HepG2 (cell line): ENCODE results near the gene MEAF6. TPM values are rescaled to one million over a fixed set of nuclear protein-coding genes. Genes with fewer than 3 reads are reported as not detected.

Experiments
- ARNTL ChIP-seq: sonication (generic); formaldehyde crosslinking; IDR thresholded peaks from 2 replicates; pipeline ENCODE4 v1.4.0; 2020; ENCODE audit warnings: mild to moderate bottlenecking, missing genetic modification reagents
- ATF3 ChIP-seq: sonication (generic); formaldehyde crosslinking; IDR thresholded peaks from 2 replicates; pipeline ENCODE4 v1.4.0; 2020; ENCODE audit warnings: missing genetic modification reagents
- ELF3 ChIP-seq: IDR thresholded peaks from 2 replicates; pipeline ENCODE4 v1.6.1; 2016; ENCODE audit warnings: missing genetic modification reagents, missing compliant biosample characterization
- MAZ ChIP-seq, 2 experiments: sonication (generic) in 1 of 2; formaldehyde crosslinking in 1 of 2; IDR thresholded peaks; 2 replicates each; pipeline versions ENCODE4 v1.5.0 to v1.6.1; 2012 to 2020; ENCODE audit warnings: low read depth in 2 of 2, mild to moderate bottlenecking in 2 of 2, borderline replicate concordance in 1 of 2, improper control_type of control experiment in 1 of 2, low read length in 1 of 2, missing genetic modification reagents in 1 of 2, moderate library complexity in 1 of 2
- SALL1 ChIP-seq: sonication (generic); formaldehyde crosslinking; IDR thresholded peaks from 2 replicates; pipeline ENCODE4 v1.8.0; 2022; ENCODE audit warnings: mild to moderate bottlenecking, missing genetic modification reagents
- SOX6 ChIP-seq, 2 experiments: fragments of 450-650 bp in 1 of 2; sonication (generic) in 1 of 2; formaldehyde crosslinking in 1 of 2; IDR thresholded peaks; 2 replicates each; pipeline versions ENCODE4 v1.4.0 to v1.6.1; 2017 to 2020; ENCODE audit warnings: antibody characterized with exemption in 1 of 2, mild to moderate bottlenecking in 1 of 2, missing genetic modification reagents in 1 of 2
- ZNF124 ChIP-seq: sonication (generic); formaldehyde crosslinking; IDR thresholded peaks from 2 replicates; pipeline ENCODE4 v1.4.0; 2020; ENCODE audit warnings: missing genetic modification reagents
- ZNF296 ChIP-seq: sonication (generic); formaldehyde crosslinking; conservative IDR thresholded peaks from 2 replicates; pipeline ENCODE4 v1.5.0; 2020; ENCODE audit warnings: mild to moderate bottlenecking, missing genetic modification reagents
- ZNF335 ChIP-seq: sonication (generic); formaldehyde crosslinking; IDR thresholded peaks from 2 replicates; pipeline ENCODE4 v1.4.0; 2020; ENCODE audit warnings: missing genetic modification reagents
- ZNF350 ChIP-seq: sonication (generic); formaldehyde crosslinking; IDR thresholded peaks from 2 replicates; pipeline ENCODE4 v1.4.0; 2020; ENCODE audit warnings: mild to moderate bottlenecking, low read depth, missing genetic modification reagents, borderline replicate concordance
- ZNF501 ChIP-seq: sonication (generic); formaldehyde crosslinking; IDR thresholded peaks from 2 replicates; pipeline ENCODE4 v1.5.1; 2020; ENCODE audit warnings: mild to moderate bottlenecking, moderate library complexity, missing genetic modification reagents
- ZNF598 ChIP-seq: sonication (generic); formaldehyde crosslinking; IDR thresholded peaks from 2 replicates; pipeline ENCODE4 v1.5.1; 2020; ENCODE audit warnings: mild to moderate bottlenecking, missing genetic modification reagents, borderline replicate concordance
- ZSCAN9 ChIP-seq: IDR thresholded peaks from 2 replicates; pipeline ENCODE4 v1.6.1; 2016; ENCODE audit warnings: borderline replicate concordance
- polyA plus RNA-seq, 8 experiments: library from polyadenylated mRNA; depleted of rRNA in 3 of 8; stranded (reverse) in 7 of 8; unstranded in 1 of 8; fragments of >200 nt; fragmentation: Illumina TruSeq in 4 of 8; extraction: Trizol in 4 of 8; gene quantifications; 2 replicates each; pipeline versions ENCODE4 v1.2.1 to v1.2.3, GENCODE V29; 2011 to 2016; ENCODE audit warnings: low read depth in 4 of 8, missing spikeins in 1 of 8, mixed read lengths in 1 of 8; ENCODE audit not compliant: insufficient read depth in 1 of 8
- total RNA-seq, 5 experiments: library from RNA; depleted of rRNA; stranded (reverse); fragments of >200 nt; fragmentation: Illumina TruSeq; extraction: Trizol; gene quantifications; 2 replicates each; pipeline ENCODE4 v1.2.3, GENCODE V29; 2016; ENCODE audit warnings: low read depth in 1 of 5

MEAF6 gene
- total and polyA plus RNA-seq, 2 of the 13 experiments (the other 11 are each of a cell fraction or from before 2014, with no cell fraction given), result 29.5 to 45.6 TPM

- 0 out of 2 replicates have a peak, but pooled peaks have one; percentile 6 for TF ChIP-seq ZNF501 (CRISPR knock-in tag)
- peak; percentile 29; the same call in 1 of the 2 replicates for TF ChIP-seq ZNF598 (CRISPR knock-in tag)
- 0 out of 2 replicates have a peak, but pooled peaks have one; percentile 48 for TF ChIP-seq ZNF296
- TF ChIP-seq ARNTL (CRISPR knock-in tag), result peak; percentile 45; the same call in 1 of the 2 replicates
- TF ChIP-seq ZNF350 (CRISPR knock-in tag), result peak; percentile 45; the same call in 1 of the 2 replicates
- 0 out of 2 replicates have a peak, but pooled peaks have one; percentile 24 for TF ChIP-seq SALL1 (CRISPR knock-in tag)
- TF ChIP-seq ATF3, result peak; percentile 95
- TF ChIP-seq ELF3, result peak; percentile 64; the same call in 1 of the 2 replicates
- TF ChIP-seq ZNF335 (CRISPR knock-in tag), result no peak
- TF ChIP-seq ZSCAN9 (CRISPR knock-in tag), result no peak
- TF ChIP-seq SOX6 (IDR thresholded peaks at IDR 0.05), result no peak
- 0 out of 2 replicates have a peak, but pooled peaks have one; percentile 21 for TF ChIP-seq SOX6 (CRISPR knock-in tag; IDR thresholded peaks at IDR 0.05)
- no peak for TF ChIP-seq MAZ (IDR thresholded peaks at IDR 0.05; ENCODE audit: borderline replicate concordance, low read depth, low read length)
- no peak for TF ChIP-seq MAZ (CRISPR knock-in tag; IDR thresholded peaks at IDR 0.05; ENCODE audit: low read depth)
- TF ChIP-seq ZNF124, result 0 out of 2 replicates have a peak, but pooled peaks have one; percentile 27
Measured at GRCh38 chr1:37471345-37472231, 43.0 kb downstream of the MEAF6 start (continued).
